ENCODE measurements around the gene NCOR2.

NCOR2 gene

GRCh38 chr12:124566997-124567672 is at the start of gene NCOR2:
Gene NCOR2 (minus strand): TSS chr12:124567612. CDS start chr12:124495251, 72,361 bp downstream.
- DNase-seq (ENCODE audit: low read depth) = peak; percentile 39

GRCh38 chr12:124616394-124617221 is 49.2 kb upstream of the NCOR2 start:
- DNase-seq (ENCODE audit: low read depth) = no peak

- no peak for DNase-seq (ENCODE audit: low read depth)
Measured at GRCh38 chr12:124614512-124615292, 47.3 kb upstream of the NCOR2 start.

- no peak for DNase-seq (ENCODE audit: low read depth)
Measured at GRCh38 chr12:124613151-124613585, 45.8 kb upstream of the NCOR2 start.

- DNase-seq (ENCODE audit: low read depth) = no peak
Measured at GRCh38 chr12:124612410-124612680, 44.9 kb upstream of the NCOR2 start.

- no peak for DNase-seq (ENCODE audit: low read depth)
Measured at GRCh38 chr12:124611559-124612409, 44.4 kb upstream of the NCOR2 start.

GRCh38 chr12:124610629-124611558 is 43.5 kb upstream of the NCOR2 start:
- no peak for DNase-seq (ENCODE audit: low read depth)

- no peak for DNase-seq (ENCODE audit: low read depth)
Measured at GRCh38 chr12:124610021-124610612, 42.7 kb upstream of the NCOR2 start.

- peak; percentile 76 for DNase-seq (ENCODE audit: low read depth)
Measured at GRCh38 chr12:124609041-124609989, 41.9 kb upstream of the NCOR2 start.

GRCh38 chr12:124608450-124608870 is 41.0 kb upstream of the NCOR2 start:
- DNase-seq (ENCODE audit: low read depth) = no peak

GRCh38 chr12:124607681-124608425 is 40.4 kb upstream of the NCOR2 start:
- DNase-seq (ENCODE audit: low read depth) = no peak

GRCh38 chr12:124605883-124606774 is 38.7 kb upstream of the NCOR2 start:
- no peak for DNase-seq (ENCODE audit: low read depth)

GRCh38 chr12:124605150-124605882 is 37.9 kb upstream of the NCOR2 start:
- no peak for DNase-seq (ENCODE audit: low read depth)

GRCh38 chr12:124604264-124604680 is 36.9 kb upstream of the NCOR2 start:
- DNase-seq (ENCODE audit: low read depth) = no peak

GRCh38 chr12:124603831-124604251 is 36.4 kb upstream of the NCOR2 start:
- no peak for DNase-seq (ENCODE audit: low read depth)

- DNase-seq (ENCODE audit: low read depth) = no peak
Measured at GRCh38 chr12:124603100-124603541, 35.7 kb upstream of the NCOR2 start.
